Mesodermal cell (in vitro differentiated cells): ENCODE results near the gene KCNC1.

Source experiments
- H3K27ac ChIP-seq: 2 replicates; pipeline ENCODE4 v1.7.0; 2013; ENCODE audit warnings: mild to moderate bottlenecking, low read depth, low read length, moderate library complexity; ENCODE audit not compliant: severe bottlenecking
- H3K36me3 ChIP-seq: 2 replicates; pipeline ENCODE4 v1.7.1; 2013; ENCODE audit warnings: mild to moderate bottlenecking, low read length, moderate library complexity; ENCODE audit not compliant: control insufficient read depth, insufficient read depth
- H3K4me1 ChIP-seq: one replicate; pipeline ENCODE4 v1.7.1; 2013; ENCODE audit warnings: mild to moderate bottlenecking, low read length; ENCODE audit not compliant: insufficient read depth, control insufficient read depth, poor library complexity, severe bottlenecking
- H3K4me3 ChIP-seq: 2 replicates; pipeline ENCODE4 v1.7.0; 2013; ENCODE audit warnings: low read length, control low read depth, mild to moderate bottlenecking; ENCODE audit not compliant: insufficient read depth, poor library complexity, severe bottlenecking; ENCODE audit errors: extremely low read depth
- H3K9me3 ChIP-seq: 2 replicates; pipeline ENCODE4 v1.7.1; 2013; ENCODE audit warnings: mild to moderate bottlenecking, low read length, moderate library complexity; ENCODE audit not compliant: control insufficient read depth
- WGBS, 2 experiments: methylation state at CpG; one replicate each; pipeline ENCODE4 v1.1.5; 2013; ENCODE audit warnings: missing lambda C conversion rate in 2 of 2; ENCODE audit not compliant: insufficient coverage in 2 of 2; 5-methylcytosine and 5-hydroxymethylcytosine counted together

The KCNC1 gene

GRCh38 chr11:17739945-17740338, 5.4 kb downstream of the KCNC1 start:
- H3K27ac ChIP-seq: no peak overlapping the region
- 79 to 89% methylated on average over 5 to 6 of the region's 6 CpGs for WGBS, 2 experiments
- H3K4me1 ChIP-seq: peaks cover 18% of the 10 kb centered on the region
- H3K36me3 ChIP-seq: no peaks in the 10 kb centered on the region
- no peaks in the 10 kb centered on the region for H3K9me3 ChIP-seq
- no peak overlapping the region for H3K4me3 ChIP-seq

- Histone ChIP-seq H3K9me3 (no peaks in the 10 kb centered on the region), H3K36me3 (no peaks in the 10 kb centered on the region), H3K4me3 (no peak overlapping the region), H3K4me1 (peaks cover 19% of the 10 kb centered on the region), H3K27ac (no peak overlapping the region)
- WGBS, 2 experiments: 89 to 95% methylated on average over 3 to 4 of the region's 7 CpGs
These were observed 6.2 kb downstream of the KCNC1 start for GRCh38 chr11:17740649-17741235.

GRCh38 chr11:17741487-17741886, 6.9 kb downstream of the KCNC1 start:
- Histone ChIP-seq H3K36me3 (no peaks in the 10 kb centered on the region), H3K4me1 (peaks cover 19% of the 10 kb centered on the region), H3K4me3 (no peak overlapping the region), H3K9me3 (no peaks in the 10 kb centered on the region), H3K27ac (no peak overlapping the region)
- WGBS, 2 experiments: 93 to 95% methylated on average over 7 to 10 of the region's 10 CpGs

- Histone ChIP-seq H3K27ac (no peak overlapping the region), H3K4me3 (no peak overlapping the region), H3K36me3 (no peaks in the 10 kb centered on the region), H3K9me3 (no peaks in the 10 kb centered on the region), H3K4me1 (peaks cover 19% of the 10 kb centered on the region)
- WGBS, 2 experiments: 89 to 97% methylated on average over 4 to 5 of the region's 5 CpGs
These were observed 7.4 kb downstream of the KCNC1 start for GRCh38 chr11:17742019-17742418.

- 89 to 91% methylated on average over 12 to 13 of the region's 13 CpGs for WGBS, 2 experiments
- Histone ChIP-seq H3K27ac (no peak overlapping the region), H3K36me3 (no peaks in the 10 kb centered on the region), H3K4me3 (no peak overlapping the region), H3K4me1 (peaks cover 19% of the 10 kb centered on the region), H3K9me3 (no peaks in the 10 kb centered on the region)
These were observed 8.6 kb downstream of the KCNC1 start for GRCh38 chr11:17743026-17743807.

- 82 to 84% methylated on average over 2 to 3 of the region's 5 CpGs for WGBS, 2 experiments
- no peaks in the 10 kb centered on the region for H3K36me3 ChIP-seq
- no peaks in the 10 kb centered on the region for H3K9me3 ChIP-seq
- H3K4me3 ChIP-seq: no peak overlapping the region
- H3K4me1 ChIP-seq: peaks cover 15% of the 10 kb centered on the region
- no peak overlapping the region for H3K27ac ChIP-seq
These were observed 9.2 kb downstream of the KCNC1 start for GRCh38 chr11:17743808-17744119.

GRCh38 chr11:17744151-17744940, 9.8 kb downstream of the KCNC1 start:
- H3K4me1 ChIP-seq: peaks cover 14% of the 10 kb centered on the region
- no peaks in the 10 kb centered on the region for H3K36me3 ChIP-seq
- no peaks in the 10 kb centered on the region for H3K9me3 ChIP-seq
- no peak overlapping the region for H3K4me3 ChIP-seq
- 88% methylated on average over 8 to 9 of the region's 10 CpGs for WGBS, 2 experiments
- peak overlapping the region; percentile 29 for H3K27ac ChIP-seq

GRCh38 chr11:17745023-17745772, 10.6 kb downstream of the KCNC1 start:
- Histone ChIP-seq H3K9me3 (no peaks in the 10 kb centered on the region), H3K4me3 (no peak overlapping the region), H3K27ac (no peak overlapping the region), H3K36me3 (no peaks in the 10 kb centered on the region), H3K4me1 (peaks cover 14% of the 10 kb centered on the region)
- WGBS, 2 experiments: 82 to 89% methylated on average over 17 to 18 of the region's 20 CpGs

GRCh38 chr11:17746096-17746495, 11.5 kb downstream of the KCNC1 start:
- 88 to 92% methylated on average over 7 to 9 of the region's 11 CpGs for WGBS, 2 experiments
- Histone ChIP-seq H3K27ac (no peak overlapping the region), H3K4me3 (no peak overlapping the region), H3K36me3 (no peaks in the 10 kb centered on the region), H3K4me1 (peaks cover 14% of the 10 kb centered on the region), H3K9me3 (no peaks in the 10 kb centered on the region)

GRCh38 chr11:17747131-17747955, 12.8 kb downstream of the KCNC1 start:
- Histone ChIP-seq H3K27ac (no peak overlapping the region), H3K9me3 (no peaks in the 10 kb centered on the region), H3K36me3 (no peaks in the 10 kb centered on the region), H3K4me1 (peaks cover 14% of the 10 kb centered on the region), H3K4me3 (no peak overlapping the region)
- 83 to 86% methylated on average over 15 to 17 of the region's 19 CpGs for WGBS, 2 experiments
